Hypothalamus (tissue), 51 donors: ENCODE results near the gene ANKRD44.
"Not testable (repeated sequence)": the region's sequence is repeated elsewhere in the genome, so short reads cannot be mapped to it uniquely, and the experiment has no call there.

Source experiments
- DNase-seq, 51 donors: peaks; one replicate each; lab custom pipeline; 2025; lab: John Stamatoyannopoulos, UW

The ANKRD44 gene

DNA sequence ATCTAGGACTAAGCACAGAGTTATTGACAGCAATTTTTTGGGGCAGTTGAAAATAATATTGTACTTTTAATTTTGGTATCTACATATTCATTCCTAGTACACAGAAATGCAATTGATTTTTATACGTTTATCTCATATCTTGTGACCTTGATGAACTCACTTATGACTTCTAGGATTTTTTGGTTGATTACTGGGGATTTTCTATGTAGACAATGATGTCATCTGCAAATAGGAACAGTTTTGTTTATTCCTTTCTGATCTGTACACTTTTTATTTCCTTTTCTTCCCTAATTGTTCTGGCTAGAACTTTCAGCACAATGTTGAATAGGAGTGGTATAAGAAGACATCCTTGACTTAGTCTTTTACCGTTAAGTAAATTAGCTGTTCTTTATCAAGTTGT is 240.6 kb downstream of the ANKRD44 start:
- DNase-seq, result no peak

GRCh38 chr2:197062574-197062973 is 248.0 kb downstream of the ANKRD44 start:
- DNase-seq, result not testable (repeated sequence)

GRCh38 chr2:197059477-197059876 is 251.1 kb downstream of the ANKRD44 start:
- no peak for DNase-seq

DNA sequence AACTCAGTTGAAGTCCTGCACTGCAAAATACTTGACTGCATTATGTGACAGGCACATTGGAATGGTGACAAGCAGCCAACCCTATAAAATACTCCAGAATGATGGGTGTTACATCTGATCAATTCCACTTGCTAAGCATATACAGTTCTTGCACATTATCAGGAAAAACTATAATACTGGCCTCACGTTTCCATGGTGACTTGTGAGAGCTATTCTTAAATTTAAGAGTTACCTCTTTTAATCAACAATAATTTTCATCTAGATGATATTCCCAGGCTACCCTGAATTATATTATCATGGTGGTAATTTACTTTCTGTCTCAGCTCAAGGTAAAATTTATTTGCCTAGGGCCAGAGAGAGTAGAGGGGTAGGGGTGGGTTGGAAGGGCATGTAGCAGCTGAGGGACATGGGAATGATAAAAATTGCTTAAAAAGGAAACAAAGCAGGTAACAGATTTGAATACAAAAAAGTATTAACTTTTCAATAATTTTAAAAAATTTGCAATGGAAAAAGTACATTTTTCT is 251.7 kb downstream of the ANKRD44 start:
- no peak for DNase-seq

DNA sequence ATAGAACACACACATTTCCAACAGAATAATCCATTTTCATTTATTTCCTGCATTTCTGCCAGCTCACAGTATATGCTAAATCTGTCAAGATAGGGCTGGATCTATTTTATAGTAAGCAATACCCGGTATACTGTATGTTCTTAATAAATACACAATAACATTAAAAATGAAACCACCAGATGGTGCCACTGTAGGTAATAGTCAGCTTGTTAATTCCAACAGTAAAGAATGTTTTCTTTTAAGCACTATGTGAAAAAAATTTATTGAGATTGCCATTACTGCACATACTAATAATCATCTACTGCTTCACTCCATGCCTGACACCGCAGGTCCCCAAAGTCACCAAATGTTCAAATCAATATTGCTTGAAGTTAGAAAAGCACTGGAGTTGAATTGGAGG is 252.6 kb downstream of the ANKRD44 start:
- no peak for DNase-seq

GRCh38 chr2:197055045-197055444 is 255.5 kb downstream of the ANKRD44 start:
- no peak for DNase-seq

DNA sequence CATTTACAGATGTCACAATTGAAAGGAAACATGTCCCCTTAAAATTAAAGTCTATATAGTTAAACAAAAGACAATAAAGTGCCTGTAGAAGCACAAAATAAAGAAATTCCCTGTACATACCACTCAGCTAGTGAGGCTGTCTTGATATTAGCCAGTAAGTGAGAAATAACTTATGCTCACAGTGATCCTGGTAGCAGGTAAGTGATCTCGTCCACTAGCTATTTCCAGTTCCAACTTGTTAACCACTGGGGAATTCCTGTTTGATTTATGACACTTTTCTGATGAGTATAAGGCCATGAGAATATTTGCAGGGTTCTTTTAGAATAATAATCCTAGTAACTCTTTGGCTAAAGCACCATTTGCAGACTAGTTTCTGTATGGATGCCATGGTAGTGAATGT is 256.1 kb downstream of the ANKRD44 start:
- DNase-seq, result no peak

- no peak for DNase-seq
Observed at GRCh38 chr2:197052356-197052755, 258.2 kb downstream of the ANKRD44 start.

DNA sequence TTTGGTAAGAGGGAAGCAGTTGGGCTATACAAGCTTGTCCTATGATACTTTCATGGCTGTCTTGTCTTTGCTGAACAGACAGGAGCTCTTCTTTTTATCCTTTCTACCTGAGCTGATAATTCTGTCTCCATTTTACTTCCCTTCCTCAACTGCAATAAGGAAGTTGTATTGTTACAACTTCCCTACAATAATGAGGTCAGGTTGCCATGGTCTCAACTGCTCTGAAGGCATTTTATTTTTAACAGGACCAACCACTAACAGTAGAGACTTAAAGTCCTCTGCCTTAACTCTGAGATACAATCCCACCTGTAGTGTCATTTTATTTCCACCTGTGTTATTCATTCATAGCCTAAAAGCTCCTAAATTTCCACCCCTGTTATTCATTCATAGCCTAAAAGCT is 265.5 kb downstream of the ANKRD44 start:
- no peak for DNase-seq

DNA sequence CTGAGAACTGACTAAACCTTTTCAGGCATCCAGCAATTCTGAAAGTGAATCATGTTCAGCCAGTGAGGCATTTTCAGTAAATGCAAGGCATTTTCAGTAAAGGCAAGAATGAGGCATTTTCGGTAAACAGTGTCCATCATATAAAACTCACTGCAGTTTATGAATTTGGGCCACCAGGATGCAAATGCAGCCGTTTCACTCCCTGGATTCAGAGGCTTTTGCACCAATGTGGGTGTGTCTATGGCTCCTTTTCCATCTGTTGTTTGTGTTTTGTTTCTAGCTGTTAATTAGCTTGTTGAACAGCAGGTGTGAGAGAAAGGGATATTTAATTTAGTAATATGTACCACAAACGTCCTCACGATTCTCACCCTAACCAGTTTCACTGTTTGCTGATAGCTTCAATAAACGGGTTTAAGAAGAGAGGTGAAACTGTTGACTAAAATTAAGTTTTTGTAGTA is 267.8 kb downstream of the ANKRD44 start:
- DNase-seq, result no peak

DNA sequence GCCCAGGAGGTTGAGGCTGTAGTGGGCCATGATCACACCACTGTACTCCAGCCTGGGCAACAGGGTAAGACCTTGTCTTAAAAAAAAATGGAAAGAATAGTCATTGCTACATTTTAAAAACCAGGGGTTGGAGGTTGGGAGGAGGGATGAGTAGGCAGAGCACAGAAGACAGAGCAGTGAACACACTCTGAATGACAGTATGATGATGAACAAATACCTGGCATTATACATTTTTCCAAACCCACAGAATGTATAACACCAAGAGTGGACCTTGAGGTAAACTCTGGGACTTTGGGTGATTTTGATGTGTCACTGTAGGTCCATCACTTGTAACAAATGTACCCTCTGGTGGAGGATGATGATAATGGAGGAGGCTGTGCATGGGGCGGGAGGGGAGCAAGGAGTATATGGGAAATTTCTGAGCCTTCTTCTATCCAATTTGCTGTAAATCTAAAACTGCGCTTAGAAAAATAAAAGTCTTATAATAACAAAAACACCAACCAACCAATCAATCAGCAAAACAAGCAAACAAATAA is 272.6 kb downstream of the ANKRD44 start:
- no peak for DNase-seq

DNA sequence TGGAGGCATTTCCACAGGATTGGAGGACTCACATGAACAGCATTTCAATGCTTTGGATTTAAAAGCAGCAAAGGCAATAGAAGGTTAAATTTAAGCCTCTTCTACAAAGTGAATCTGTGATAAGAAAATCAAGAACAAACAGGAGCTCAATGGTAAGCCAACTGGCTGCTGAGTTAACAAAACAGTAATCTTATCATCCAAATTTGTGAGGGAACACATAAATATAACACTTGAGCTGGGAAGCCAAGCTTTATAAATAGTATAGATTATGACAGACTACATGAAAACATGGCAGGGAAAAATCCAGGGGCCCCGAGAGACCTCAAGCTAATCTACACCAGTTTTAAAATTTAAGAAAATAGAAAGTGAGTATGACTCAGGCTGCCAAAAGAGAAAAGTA is 275.6 kb downstream of the ANKRD44 start:
- DNase-seq, result no peak

DNA sequence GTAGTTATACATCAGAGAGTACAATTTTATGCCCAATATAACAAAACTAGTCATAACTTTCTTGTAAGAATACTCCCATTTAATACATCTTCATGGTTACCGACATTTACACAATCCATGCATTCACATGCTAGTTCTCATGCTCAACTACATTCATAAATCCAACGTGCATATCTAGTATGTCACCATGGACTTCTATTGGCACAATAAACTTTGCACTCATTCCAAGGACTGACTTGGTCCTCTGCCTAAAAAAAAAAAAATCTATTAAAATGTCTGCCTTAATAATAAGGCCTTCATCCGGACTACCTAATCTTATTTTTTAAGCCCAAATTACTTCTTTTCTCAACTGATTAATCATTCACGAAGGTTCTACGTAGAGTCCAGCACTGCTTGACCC is 276.3 kb downstream of the ANKRD44 start:
- DNase-seq, result no peak

- DNase-seq, result no peak
Observed at GRCh38 chr2:197033222-197033621, 277.4 kb downstream of the ANKRD44 start.

GRCh38 chr2:197031803-197032202 is 278.8 kb downstream of the ANKRD44 start:
- DNase-seq, result no peak

DNA sequence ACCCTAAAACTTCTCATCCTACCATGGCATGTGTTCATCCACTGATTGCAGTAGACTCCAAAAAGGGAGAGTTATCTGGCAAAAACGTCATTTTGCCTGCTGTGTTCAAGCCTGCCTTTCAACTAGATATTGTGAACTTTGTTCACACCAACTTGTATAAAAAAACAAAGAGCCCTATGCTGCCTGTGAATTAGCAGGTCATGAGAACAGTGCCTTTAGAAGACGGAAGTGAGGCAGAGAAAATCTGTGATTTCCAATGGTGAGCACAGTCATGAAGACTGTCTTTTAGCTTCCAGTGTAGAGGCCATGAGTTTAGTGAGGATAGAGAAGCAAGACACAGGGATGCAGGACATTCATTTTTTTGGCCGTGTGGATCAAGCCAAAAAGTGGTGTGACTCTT is 280.5 kb downstream of the ANKRD44 start:
- DNase-seq, result no peak

DNA sequence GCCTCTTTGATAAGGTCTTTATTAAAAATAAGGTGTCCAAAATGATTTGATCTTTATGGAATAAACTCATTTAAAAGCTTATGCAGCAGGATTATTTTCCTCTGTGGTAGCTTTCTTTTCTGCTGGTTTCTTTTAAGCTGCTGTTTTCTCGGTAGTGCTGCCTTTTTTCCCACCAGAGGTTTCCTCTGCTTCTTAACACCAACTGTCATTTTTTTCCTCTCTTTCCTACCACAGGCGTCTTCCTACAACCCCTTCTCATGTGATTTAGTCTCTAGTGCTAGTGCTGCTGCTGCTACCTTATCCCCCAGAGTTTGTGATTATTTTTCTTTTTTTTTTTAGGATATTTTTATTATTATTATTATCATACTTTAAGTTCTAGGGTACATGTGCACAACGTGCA is 281.9 kb downstream of the ANKRD44 start:
- no peak for DNase-seq

- DNase-seq, result no peak
Observed at GRCh38 chr2:197028230-197028629, 282.4 kb downstream of the ANKRD44 start.

DNA sequence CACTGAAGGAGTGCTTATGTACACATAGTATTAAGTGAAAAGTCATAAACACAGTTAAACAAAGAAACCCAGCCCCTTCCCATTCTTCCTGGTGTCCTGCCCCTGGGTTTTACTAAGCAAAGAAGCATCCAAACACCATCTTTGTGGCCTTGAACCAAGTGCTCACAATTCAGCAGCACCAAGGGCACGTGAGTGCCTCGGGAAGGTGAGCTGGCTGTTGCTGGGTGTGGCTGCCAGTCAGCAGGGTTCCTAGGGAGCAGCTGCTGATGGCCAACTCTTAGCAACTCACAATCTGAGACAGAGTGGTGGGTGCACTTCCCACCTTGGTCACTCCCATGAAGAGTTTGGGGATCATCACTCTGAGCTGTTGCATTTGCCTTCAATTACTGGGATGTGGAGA is 286.4 kb downstream of the ANKRD44 start:
- DNase-seq, result no peak

GRCh38 chr2:197020921-197021320 is 289.7 kb downstream of the ANKRD44 start:
- not testable (repeated sequence) for DNase-seq

DNA sequence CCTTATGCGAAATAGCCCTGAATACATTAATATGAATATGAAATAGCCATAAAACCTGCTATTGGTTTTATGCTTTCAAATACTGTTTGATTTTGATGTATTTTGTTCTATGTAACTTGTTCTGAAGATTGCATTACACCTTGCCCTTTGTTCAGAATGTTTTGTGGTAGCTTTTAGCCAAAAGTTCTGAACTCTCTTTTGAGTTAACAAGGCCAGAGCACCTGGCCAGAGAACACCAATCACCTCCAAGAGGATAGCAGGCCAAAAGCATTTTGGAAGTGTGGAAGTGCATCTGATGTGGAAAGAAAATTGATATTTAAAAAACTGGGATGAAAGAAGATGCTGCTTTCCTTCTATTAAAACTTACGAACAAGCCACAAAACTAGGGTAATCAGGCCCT is 297.5 kb downstream of the ANKRD44 start:
- DNase-seq, result no peak

- peak in 24 of 51 donors; percentile 3 to 78 (median 20) for DNase-seq
Observed at GRCh38 chr2:197011801-197012641, 298.6 kb downstream of the ANKRD44 start.
